Osteocyte (in vitro differentiated cells): ENCODE measurements around the gene EWSR1. TPM values are rescaled to one million over a fixed set of nuclear protein-coding genes. Genes with fewer than 3 reads are reported as not detected.
"Not testable (repeated sequence)": the region's sequence is repeated elsewhere in the genome, so short reads cannot be mapped to it uniquely, and the experiment has no call there.

Experiments used
- DNase-seq: peaks from one replicate; pipeline ENCODE4 v3.0.0; 2021; ENCODE audit warnings: mixed read lengths; ENCODE audit not compliant: unreplicated experiment; ENCODE audit errors: extremely low spot score
- H3K27ac Mint-ChIP-seq: one replicate; pipeline ENCODE4 v1.8.0; 2021; ENCODE audit warnings: mild to moderate bottlenecking, mixed read lengths; ENCODE audit not compliant: unreplicated experiment
- H3K27me3 Mint-ChIP-seq: one replicate; pipeline ENCODE4 v1.8.0; 2021; ENCODE audit warnings: mixed read lengths; ENCODE audit not compliant: unreplicated experiment
- H3K36me3 Mint-ChIP-seq: one replicate; pipeline ENCODE4 v1.8.0; 2021; ENCODE audit warnings: mixed read lengths; ENCODE audit not compliant: unreplicated experiment
- H3K4me1 Mint-ChIP-seq: one replicate; pipeline ENCODE4 v1.8.0; 2021; ENCODE audit warnings: mixed read lengths; ENCODE audit not compliant: unreplicated experiment
- H3K4me3 Mint-ChIP-seq: one replicate; pipeline ENCODE4 v1.8.0; 2021; ENCODE audit warnings: mild to moderate bottlenecking, moderate library complexity, mixed read lengths; ENCODE audit not compliant: unreplicated experiment
- H3K9me3 Mint-ChIP-seq: one replicate; pipeline ENCODE4 v1.8.0; 2021; ENCODE audit warnings: mixed read lengths; ENCODE audit not compliant: unreplicated experiment
- long read RNA-seq: library from polyadenylated mRNA; unstranded; transcript quantifications from one replicate; pipeline ENCODE4 v2.0.0, GENCODE V29; 2021
- total RNA-seq: library from RNA; stranded (reverse); gene quantifications from 2 replicates; pipeline ENCODE4 v1.2.1, GENCODE V29; 2021
- TF ChIP-seq, protein P1 (sequence below): fragments of 200-600 bp; sonication (generic); IDR thresholded peaks from 2 replicates; pipeline ENCODE4 v1.5.0; 2021; ENCODE audit warnings: antibody characterized with exemption, mild to moderate bottlenecking, moderate library complexity

The EWSR1 gene, protein sequence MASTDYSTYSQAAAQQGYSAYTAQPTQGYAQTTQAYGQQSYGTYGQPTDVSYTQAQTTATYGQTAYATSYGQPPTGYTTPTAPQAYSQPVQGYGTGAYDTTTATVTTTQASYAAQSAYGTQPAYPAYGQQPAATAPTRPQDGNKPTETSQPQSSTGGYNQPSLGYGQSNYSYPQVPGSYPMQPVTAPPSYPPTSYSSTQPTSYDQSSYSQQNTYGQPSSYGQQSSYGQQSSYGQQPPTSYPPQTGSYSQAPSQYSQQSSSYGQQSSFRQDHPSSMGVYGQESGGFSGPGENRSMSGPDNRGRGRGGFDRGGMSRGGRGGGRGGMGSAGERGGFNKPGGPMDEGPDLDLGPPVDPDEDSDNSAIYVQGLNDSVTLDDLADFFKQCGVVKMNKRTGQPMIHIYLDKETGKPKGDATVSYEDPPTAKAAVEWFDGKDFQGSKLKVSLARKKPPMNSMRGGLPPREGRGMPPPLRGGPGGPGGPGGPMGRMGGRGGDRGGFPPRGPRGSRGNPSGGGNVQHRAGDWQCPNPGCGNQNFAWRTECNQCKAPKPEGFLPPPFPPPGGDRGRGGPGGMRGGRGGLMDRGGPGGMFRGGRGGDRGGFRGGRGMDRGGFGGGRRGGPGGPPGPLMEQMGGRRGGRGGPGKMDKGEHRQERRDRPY
- total RNA-seq = 218 and 228 TPM in 2 replicates
- long read RNA-seq, transcript EWSR1-202 (16 exons, 1,989 nt) = minor isoform, 6 of 347 reads
- long read RNA-seq, transcript EWSR1-206 (17 exons, 2,654 nt) = minor isoform, 78 of 347 reads
- long read RNA-seq, transcript EWSR1-207 (17 exons, 2,207 nt) = major isoform, 88 of 347 reads
- long read RNA-seq, transcript EWSR1-217 (8 exons, 3,231 nt) = minor isoform, 20 of 347 reads
- long read RNA-seq, partial matches to known transcripts = 121 of 347 reads
- long read RNA-seq, other reads (novel, unspliced or antisense) = 29 of 347 reads

DNA sequence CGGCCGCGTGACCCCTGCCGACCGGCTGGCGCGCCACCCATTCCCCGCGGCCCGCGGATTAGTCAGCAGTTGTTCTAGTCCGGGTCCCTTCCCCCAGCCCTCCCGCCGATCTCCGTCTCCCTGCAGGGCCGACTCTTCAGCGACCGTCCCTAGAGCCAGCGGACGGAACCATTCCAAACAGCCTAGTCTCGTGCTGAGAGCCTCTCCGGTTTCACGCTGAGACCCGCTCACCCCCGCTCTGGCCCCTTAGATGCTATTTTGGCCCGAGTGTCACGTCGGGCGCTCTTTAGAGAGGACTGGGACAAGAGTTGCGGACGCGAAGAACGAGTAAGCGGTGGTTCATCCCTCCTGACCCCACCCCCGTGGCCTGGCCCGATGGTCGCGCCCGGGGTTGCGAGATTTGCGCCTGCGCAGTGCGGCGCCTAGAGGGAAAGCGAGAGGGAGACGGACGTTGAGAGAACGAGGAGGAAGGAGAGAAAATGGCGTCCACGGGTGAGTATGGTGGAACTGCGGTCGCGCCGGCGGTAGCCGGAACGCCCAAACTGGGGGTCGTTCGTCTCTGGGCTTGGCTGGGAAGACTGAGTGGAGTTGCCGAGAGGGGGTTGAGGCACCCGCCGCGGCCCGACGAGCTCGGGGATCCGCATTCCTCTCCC is at the start of gene EWSR1, which contains the start of gene RHBDD3:
Gene EWSR1, plus strand, starts transcription at position 411 of the 653 bp plus-strand sequence. Its CDS starts 69 bp downstream, at position 480.
Gene RHBDD3, minus strand, starts transcription at position 124 of the 653 bp plus-strand sequence. CDS start 2,355 bp downstream, outside the sequence.
- peaks cover 26% of the 10 kb centered on the region for H3K36me3 Mint-ChIP-seq
- DNase-seq = peak; percentile 99
- peak within 1 kb of the TSS; percentile 99 for H3K27ac Mint-ChIP-seq
- H3K4me1 Mint-ChIP-seq = peaks cover 51% of the 10 kb centered on the region
- H3K27me3 Mint-ChIP-seq = no peaks in the 10 kb centered on the region
- no peaks in the 10 kb centered on the region for H3K9me3 Mint-ChIP-seq
- H3K4me3 Mint-ChIP-seq = peak within 1 kb of the TSS; percentile 94
- TF ChIP-seq, protein P1, sequence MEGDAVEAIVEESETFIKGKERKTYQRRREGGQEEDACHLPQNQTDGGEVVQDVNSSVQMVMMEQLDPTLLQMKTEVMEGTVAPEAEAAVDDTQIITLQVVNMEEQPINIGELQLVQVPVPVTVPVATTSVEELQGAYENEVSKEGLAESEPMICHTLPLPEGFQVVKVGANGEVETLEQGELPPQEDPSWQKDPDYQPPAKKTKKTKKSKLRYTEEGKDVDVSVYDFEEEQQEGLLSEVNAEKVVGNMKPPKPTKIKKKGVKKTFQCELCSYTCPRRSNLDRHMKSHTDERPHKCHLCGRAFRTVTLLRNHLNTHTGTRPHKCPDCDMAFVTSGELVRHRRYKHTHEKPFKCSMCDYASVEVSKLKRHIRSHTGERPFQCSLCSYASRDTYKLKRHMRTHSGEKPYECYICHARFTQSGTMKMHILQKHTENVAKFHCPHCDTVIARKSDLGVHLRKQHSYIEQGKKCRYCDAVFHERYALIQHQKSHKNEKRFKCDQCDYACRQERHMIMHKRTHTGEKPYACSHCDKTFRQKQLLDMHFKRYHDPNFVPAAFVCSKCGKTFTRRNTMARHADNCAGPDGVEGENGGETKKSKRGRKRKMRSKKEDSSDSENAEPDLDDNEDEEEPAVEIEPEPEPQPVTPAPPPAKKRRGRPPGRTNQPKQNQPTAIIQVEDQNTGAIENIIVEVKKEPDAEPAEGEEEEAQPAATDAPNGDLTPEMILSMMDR = no peak

DNA sequence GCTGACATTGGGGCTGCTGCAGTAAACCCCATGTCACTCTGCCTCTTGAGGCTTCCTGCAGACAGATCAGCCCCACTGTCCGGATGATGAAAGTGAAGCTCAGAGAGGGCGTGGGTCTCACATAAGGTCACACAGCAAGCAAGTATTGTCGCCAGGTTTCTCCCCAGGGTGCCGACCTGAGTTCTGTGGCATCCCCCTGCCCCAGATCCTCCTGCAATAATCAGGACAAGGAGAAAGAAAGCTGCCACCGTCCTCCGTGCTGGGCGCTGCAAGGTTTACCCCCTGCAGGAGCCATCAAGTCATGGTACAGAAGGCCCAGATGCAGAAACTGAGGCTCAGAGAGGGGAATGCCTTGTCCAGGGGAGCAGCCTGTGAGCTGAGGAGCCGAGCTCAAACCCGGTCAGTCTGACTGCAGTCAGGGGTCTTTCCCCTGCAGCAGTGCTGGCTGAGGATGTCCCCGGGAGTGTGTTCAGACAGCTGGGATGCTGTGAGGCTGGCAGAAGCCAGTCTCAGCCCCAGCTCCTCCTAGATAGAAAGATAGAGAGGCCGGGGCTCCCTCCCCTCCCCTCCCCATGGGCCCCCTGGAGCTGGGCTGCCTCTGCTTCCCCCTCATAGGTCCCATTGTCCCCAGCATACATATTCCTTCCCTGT is 49.2 kb upstream of the EWSR1 start:
- no peak overlapping the region for H3K27ac Mint-ChIP-seq
- H3K27me3 Mint-ChIP-seq = peaks cover 9% of the 10 kb centered on the region
- no peak overlapping the region for H3K4me3 Mint-ChIP-seq
- no peaks in the 10 kb centered on the region for H3K9me3 Mint-ChIP-seq
- TF ChIP-seq, protein P1 = no peak
- H3K36me3 Mint-ChIP-seq = no peaks in the 10 kb centered on the region
- no peak for DNase-seq
- no peaks in the 10 kb centered on the region for H3K4me1 Mint-ChIP-seq

DNA sequence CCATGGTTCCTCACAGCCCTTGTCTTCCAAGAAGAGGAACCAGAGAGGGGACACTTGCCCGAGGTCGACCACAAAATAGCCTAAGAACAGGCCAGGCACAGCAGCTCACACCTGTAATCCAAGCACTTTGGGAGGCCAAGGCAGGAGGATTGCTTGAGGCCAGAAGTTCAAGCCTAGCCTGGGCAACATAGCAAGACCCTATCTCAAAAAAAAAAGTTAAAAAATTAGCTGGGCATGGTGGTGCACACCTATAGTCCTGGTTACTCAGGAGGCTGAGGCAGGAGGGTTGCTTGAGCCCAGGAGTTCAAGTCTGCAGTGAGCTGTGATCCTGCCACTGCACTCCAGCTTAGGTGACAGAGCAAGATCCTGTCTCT is 48.7 kb upstream of the EWSR1 start:
- not testable (repeated sequence) for H3K9me3 Mint-ChIP-seq, H3K36me3 Mint-ChIP-seq, H3K27ac Mint-ChIP-seq, DNase-seq, H3K27me3 Mint-ChIP-seq, H3K4me3 Mint-ChIP-seq, H3K4me1 Mint-ChIP-seq

DNA sequence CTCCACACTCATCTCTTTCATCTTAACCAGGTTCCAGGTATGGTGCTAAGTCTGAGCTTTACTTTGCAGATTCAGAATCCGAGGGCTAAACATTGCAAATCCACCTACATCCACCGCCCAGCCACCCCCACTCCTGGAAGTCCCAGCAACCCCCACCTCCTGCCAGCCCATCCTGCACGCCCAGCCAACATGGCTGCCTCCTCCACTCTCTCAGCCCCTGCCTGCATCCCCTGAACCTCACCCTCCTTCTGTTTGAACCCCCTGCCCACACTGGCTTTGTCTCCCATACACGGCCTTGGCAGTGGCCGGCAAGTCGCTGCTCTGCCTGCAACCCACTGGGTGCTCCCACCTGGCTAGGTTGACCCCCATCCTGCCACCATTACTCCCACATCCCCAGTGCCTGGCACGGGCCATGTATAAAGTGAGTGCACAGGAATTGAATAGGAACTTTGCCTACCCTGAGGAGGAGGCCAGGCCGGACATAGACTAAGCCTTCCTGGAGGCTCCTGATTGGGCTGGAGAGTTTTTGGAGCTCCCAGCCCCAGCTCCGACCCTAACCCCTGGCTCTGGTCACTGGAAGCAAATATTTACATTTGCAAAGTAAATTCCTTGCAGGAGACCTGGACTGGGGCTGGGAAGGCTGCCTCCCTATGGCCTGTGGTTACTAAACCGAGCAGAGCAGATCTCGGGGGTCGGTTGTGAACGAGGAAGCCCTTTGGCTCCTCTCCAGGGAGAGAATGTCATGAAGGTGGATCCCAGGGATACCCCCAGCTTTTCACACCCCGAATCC is 48.0 kb upstream of the EWSR1 start:
- DNase-seq = no peak
- H3K27me3 Mint-ChIP-seq = peaks cover 4% of the 10 kb centered on the region
- H3K4me1 Mint-ChIP-seq = no peaks in the 10 kb centered on the region
- no peaks in the 10 kb centered on the region for H3K9me3 Mint-ChIP-seq
- no peak overlapping the region for H3K27ac Mint-ChIP-seq
- no peaks in the 10 kb centered on the region for H3K36me3 Mint-ChIP-seq
- H3K4me3 Mint-ChIP-seq = no peak overlapping the region
- TF ChIP-seq, protein P1 = no peak
